Kasumi-1 (cell line): ENCODE data around the gene CLN6.
A peak's percentile ranks its signal among the peaks of the same experiment; 100 is the strongest.
"Not testable (repeated sequence)": the region's sequence is repeated elsewhere in the genome, so short reads cannot be mapped to it uniquely, and the experiment has no call there.

ENCODE experiments used
- DNase-seq, 2 experiments: peaks; one replicate each; lab custom pipeline; 2025; lab: John Stamatoyannopoulos, UW

Gene CLN6

DNA sequence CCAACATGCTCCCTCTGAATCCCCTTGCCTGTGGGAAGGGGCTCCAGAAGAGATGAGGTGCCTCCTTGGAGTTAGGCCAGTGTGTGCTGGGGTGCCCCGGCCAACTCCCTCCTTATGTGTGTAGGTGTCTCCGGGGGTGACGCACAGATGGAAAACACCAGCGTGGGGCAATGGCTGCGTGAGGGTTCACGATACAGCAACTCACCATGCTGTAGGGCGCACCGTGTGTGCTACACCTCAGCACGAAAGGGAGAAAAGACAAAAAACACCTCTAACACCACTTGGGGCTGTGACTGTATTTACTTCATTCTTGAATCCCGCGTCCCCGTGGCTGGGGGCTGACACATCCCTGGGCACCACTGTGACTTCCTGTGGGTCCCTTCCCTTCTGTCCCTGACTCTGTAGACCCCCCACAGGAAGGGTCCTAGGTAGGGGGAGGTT lies 22.8 kb downstream of the CLN6 start:
- no peak for DNase-seq

- peak; percentile 90 to 93 for DNase-seq
These were observed 23.5 kb downstream of the CLN6 start for GRCh38 chr15:68205954-68206539.

DNA sequence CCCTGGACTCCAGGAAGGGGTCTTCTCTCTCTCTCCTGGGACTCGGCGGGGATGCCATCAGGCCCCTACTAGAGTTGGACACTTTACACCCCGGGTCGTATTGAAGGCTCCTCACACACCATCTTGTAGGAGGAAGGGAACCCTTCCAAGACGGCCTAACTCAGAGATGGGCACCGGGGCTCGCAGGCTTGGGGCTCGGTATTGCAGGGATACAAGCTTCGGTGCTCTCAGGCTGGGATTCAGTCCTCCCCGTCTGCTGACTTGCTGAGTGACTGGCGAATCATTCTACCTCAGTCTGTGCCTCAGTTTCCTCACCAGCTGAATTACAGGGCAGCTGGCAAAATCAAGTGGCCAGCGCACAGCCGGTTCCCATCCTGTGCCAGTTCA lies 24.0 kb downstream of the CLN6 start:
- no peak for DNase-seq

GRCh38 chr15:68204776-68205557 lies 24.6 kb downstream of the CLN6 start, which contains the start of gene CALML4:
Gene CALML4 (minus strand): TSS chr15:68205332. CDS start chr15:68205247, 85 bp downstream.
- peak; percentile 46 to 58 for DNase-seq

GRCh38 chr15:68204361-68204760 lies 25.2 kb downstream of the CLN6 start:
- DNase-seq, result no peak

DNA sequence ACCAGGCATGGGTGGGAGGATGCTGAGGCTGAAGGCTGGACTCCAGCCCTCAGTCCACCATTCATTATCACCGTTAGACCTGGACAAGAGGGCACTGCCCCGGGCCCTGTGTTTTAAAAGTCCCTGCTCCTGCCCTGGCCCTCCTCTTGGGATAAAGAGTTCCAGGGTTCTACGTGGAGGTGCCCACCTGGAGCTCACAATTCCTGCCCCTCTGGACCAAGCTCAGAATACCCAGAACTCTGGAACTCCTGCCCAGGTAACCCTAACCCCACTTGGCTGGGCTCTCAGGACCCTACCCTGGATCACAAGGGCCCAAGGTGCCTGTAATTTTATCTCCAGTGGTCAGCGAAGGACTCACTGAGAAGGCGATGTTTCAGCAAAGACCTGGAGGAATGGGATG lies 25.6 kb downstream of the CLN6 start:
- DNase-seq, result no peak

GRCh38 chr15:68203486-68203885 lies 26.0 kb downstream of the CLN6 start:
- no peak for DNase-seq

GRCh38 chr15:68202994-68203393 lies 26.5 kb downstream of the CLN6 start:
- DNase-seq, result not testable (repeated sequence)

DNA sequence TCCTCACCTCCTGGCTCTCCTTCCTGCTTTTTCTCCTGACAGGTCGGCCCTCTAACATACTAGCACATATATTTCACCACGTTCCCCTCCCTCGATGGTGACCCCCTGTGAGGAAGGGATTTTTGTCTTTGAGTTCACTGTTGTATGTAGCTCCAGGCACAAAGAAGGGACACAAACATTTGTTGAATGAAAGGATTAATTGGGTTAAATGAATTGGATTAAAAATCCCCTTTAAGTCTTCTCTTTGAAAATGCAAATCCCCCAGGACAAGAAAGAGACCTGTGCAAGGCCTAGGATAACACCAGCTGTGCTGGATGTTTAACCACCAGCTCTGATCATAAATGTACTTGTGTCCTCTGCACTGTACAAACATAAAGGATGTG lies 27.7 kb downstream of the CLN6 start:
- no peak for DNase-seq

GRCh38 chr15:68201153-68201878 lies 28.2 kb downstream of the CLN6 start:
- DNase-seq, result no peak

DNA sequence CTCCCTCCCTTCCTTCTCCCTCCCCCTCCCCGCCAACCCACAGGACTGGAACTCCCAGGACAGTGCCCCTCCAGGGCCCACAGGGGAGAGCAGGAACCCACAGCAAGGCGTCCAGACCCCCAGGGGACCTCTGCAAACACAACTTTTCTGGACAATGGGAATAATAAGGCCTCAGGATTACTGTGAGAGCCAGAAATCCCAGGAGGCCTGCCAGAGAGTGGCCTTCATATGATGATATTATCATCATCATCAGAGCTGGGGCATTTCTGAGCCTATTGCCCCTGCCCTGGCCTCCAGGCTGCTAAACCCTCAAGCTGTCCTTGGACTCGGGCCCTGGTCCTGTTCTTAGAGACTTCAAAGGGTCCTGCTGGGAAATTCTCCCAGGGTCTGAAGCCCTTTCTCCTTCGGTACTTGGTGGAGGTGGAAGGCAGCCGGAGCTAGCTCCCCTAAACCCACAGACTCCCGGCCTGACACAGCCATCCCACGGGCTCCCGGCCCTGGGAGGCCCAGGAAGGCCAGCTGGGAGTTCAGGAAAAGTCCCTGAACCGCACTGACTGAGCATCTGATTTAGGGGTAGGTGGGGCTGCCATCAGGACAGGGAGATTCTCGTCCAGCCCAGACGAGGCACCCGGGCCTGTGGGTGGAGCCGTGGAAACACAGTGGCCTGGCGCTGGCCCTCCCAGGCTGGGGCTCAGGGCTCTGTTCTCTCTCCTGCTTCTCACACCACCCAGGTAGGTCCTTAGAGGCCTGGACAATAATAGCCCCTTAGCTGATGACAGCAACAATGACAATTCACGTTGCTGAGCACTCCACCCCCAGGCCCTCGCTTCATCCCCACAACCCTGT lies 29.3 kb downstream of the CLN6 start:
- DNase-seq, result no peak

GRCh38 chr15:68199340-68199739 lies 30.2 kb downstream of the CLN6 start:
- no peak for DNase-seq

GRCh38 chr15:68197661-68198437 lies 31.7 kb downstream of the CLN6 start:
- no peak for DNase-seq

DNA sequence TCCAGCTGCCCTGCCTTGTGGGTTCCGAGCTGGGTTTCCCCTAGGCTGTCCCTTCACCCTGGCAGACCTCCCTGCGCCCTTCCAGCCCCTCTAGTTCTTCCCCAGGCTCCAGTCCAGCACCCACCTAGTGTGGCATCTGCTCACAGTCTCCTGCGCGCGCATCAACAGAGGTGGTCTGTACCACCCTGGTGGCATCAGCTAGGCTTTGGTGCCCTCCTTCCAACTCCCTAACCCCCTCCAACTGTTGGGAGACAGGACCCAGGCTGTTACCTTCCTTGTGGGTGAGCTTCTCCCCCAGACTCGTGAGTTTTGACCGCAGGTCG lies 32.4 kb downstream of the CLN6 start:
- DNase-seq, result no peak

DNA sequence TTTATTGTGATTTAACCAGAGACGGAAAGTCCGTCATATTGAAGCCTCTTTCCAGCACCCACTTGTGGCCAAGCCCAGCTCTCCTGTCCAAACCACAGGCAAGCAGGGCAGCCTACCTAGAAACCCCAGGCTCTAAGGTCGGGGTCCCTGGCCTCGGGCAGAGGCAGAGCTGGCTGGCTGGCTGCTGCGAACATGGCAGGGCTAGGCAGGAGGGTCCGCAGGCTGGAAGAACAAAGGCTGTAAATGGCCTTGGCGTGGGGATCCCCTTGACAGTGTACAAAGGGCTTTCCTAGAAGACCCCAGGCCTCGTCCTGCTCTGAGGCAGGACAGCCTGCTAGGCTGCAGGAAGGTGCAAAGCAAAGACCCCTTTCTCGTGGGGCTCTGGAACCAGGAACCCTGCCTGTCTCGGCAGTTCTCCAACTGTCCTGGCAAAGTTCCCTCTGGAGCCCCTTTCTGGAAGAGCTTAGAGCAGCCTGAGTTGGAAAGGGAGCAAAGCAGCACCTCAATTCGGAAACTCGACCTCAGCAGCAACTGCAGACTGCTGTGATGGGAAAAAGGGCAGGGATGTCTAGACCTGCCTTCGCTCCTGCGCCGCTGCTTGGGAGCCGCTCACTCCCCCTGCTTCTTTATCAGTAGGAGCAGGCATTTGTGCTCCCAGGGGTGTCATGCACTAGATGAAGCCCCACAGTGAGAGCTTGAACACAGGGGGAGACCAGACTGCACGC lies 32.9 kb downstream of the CLN6 start:
- no peak for DNase-seq

- DNase-seq, result no peak
These were observed 34.0 kb downstream of the CLN6 start for GRCh38 chr15:68195336-68196112.

DNA sequence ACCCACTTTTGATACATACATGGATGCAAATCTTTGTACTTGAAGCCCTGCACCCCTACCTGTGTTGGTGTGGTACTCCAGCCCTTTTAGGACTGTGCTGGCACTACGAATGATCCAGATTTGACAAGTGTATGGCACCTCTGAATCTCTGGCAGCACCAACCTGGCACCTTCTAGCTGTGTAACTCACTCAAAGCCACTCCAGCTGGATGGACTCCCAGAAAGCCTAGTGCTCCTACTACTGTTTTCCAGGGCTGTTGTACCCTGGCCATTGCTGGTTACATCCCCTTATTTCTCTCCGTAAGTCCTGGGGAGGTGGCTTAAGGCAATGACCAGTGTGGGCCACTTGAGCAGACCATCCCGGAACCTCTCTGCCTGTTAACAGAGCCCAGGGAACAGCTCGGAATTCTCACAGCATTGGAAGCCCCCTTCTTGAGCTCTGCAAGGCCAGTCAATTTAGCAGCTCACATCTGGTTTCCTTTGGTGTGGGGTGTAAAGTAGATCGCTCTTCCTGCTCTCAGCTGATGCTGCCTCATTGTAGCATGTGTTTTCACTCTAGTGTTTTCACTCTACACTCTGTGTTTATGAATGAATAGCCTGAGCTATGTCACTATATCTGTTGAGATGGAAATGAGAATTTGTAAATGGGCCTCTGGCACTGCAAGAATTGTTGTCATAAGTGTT lies 36.6 kb downstream of the CLN6 start:
- DNase-seq, result no peak

GRCh38 chr15:68192117-68192516 lies 37.4 kb downstream of the CLN6 start:
- DNase-seq, result no peak

DNA sequence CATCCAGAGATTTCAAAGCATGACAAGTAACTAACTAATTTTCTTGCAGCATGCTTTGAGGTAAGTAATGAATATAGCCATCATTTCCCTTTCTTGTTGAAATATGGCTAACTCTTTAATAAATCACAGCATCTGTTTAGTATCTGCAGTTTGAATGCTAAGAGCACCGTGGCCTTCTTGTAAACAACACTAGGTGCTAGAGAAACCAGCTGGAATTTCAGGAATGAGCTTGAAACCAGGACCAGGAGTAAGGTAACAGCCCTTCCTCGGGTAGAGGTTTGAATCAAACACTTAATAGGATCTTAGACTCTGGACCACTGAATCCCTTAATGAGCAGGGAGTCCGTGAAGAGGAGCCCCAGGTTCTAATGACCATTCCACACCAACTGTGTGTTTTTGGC lies 38.0 kb downstream of the CLN6 start:
- DNase-seq, result no peak
